GM23248 (cell line): Measurements from ENCODE around the gene ZNF10. TPM values are rescaled to one million over a fixed set of nuclear protein-coding genes. Genes with fewer than 3 reads are reported as not detected.
A peak's percentile ranks its signal among the peaks of the same experiment; 100 is the strongest.

Source experiments
- DNase-seq: peaks from one replicate; pipeline ENCODE4 v3.0.0-alpha.2; 2015
- H2AFZ ChIP-seq: fragments of 200-600 bp; sonication (generic); 2 replicates; pipeline ENCODE4 v1.6.1; 2016; ENCODE audit warnings: antibody characterized with exemption
- H3F3A ChIP-seq: fragments of 200-600 bp; sonication (generic); 2 replicates; pipeline ENCODE4 v1.6.1; 2016; ENCODE audit warnings: mild to moderate bottlenecking, antibody characterized with exemption, mixed run types; ENCODE audit not compliant: insufficient read depth
- H3K27ac ChIP-seq: fragments of 200-600 bp; sonication (generic); 2 replicates; pipeline ENCODE4 v1.5.1; 2016; ENCODE audit warnings: mild to moderate bottlenecking
- H3K27me3 ChIP-seq: fragments of 200-600 bp; sonication (generic); replicated peaks from 2 replicates; pipeline ENCODE4 v1.6.1; 2016; ENCODE audit warnings: mild to moderate bottlenecking; ENCODE audit not compliant: insufficient read depth
- H3K36me3 ChIP-seq: fragments of 200-600 bp; sonication (generic); 2 replicates; pipeline ENCODE4 v1.6.1; 2016; ENCODE audit warnings: low read depth, mild to moderate bottlenecking
- H3K4me1 ChIP-seq: fragments of 200-600 bp; sonication (generic); 2 replicates; pipeline ENCODE4 v1.6.1; 2016; ENCODE audit warnings: mild to moderate bottlenecking; ENCODE audit not compliant: insufficient read depth
- H3K4me2 ChIP-seq: fragments of 200-600 bp; sonication (generic); one replicate; pipeline ENCODE4 v1.6.1; 2016; ENCODE audit warnings: mild to moderate bottlenecking; ENCODE audit not compliant: unreplicated experiment
- H3K4me3 ChIP-seq: fragments of 200-600 bp; sonication (generic); 2 replicates; pipeline ENCODE4 v1.5.1; 2016; ENCODE audit warnings: mild to moderate bottlenecking
- H3K79me2 ChIP-seq: fragments of 200-600 bp; sonication (generic); 2 replicates; pipeline ENCODE4 v1.6.1; 2016; ENCODE audit warnings: mild to moderate bottlenecking; ENCODE audit not compliant: insufficient read depth
- H3K9ac ChIP-seq: fragments of 200-600 bp; sonication (generic); 2 replicates; pipeline ENCODE4 v1.6.1; 2016; ENCODE audit warnings: mild to moderate bottlenecking
- H3K9me2 ChIP-seq: fragments of 200-600 bp; sonication (generic); 2 replicates; pipeline ENCODE4 v1.6.1; 2016; ENCODE audit warnings: mixed run types, mild to moderate bottlenecking, moderate library complexity; ENCODE audit not compliant: insufficient read depth
- H3K9me3 ChIP-seq: fragments of 200-600 bp; sonication (generic); one replicate; pipeline ENCODE4 v1.6.1; 2017; ENCODE audit warnings: low read depth
- H4K20me1 ChIP-seq: fragments of 200-600 bp; sonication (generic); 2 replicates; pipeline ENCODE4 v1.6.0; 2016; ENCODE audit not compliant: insufficient read depth
- EZH2 ChIP-seq: fragments of 200-600 bp; sonication (generic); IDR thresholded peaks from 2 replicates; pipeline ENCODE4 v1.6.1; 2018; ENCODE audit warnings: antibody characterized with exemption, mild to moderate bottlenecking; ENCODE audit not compliant: insufficient read depth, poor library complexity, severe bottlenecking
- EZH2phosphoT487 ChIP-seq: fragments of 200-600 bp; sonication (generic); IDR thresholded peaks from 2 replicates; pipeline ENCODE4 v1.6.1; 2018; ENCODE audit warnings: antibody characterized with exemption, moderate library complexity, mild to moderate bottlenecking, low read depth; ENCODE audit not compliant: insufficient read depth
- WGBS, 2 experiments: methylation state at CpG; one replicate each; pipeline ENCODE4 v1.1.6; 2015 to 2017; ENCODE audit warnings: low lambda C conversion rate in 2 of 2, low coverage in 1 of 2; ENCODE audit errors: missing lambda C conversion rate in 2 of 2; 5-methylcytosine and 5-hydroxymethylcytosine counted together
- in situ Hi-C: fragments of 300-500 bp; cut with MboI; formaldehyde crosslinking; loops from 2 replicates; pipeline ENCODE4 v1.15.0; 2020
- polyA plus RNA-seq: library from polyadenylated mRNA; unstranded; fragments of >200 nt; fragmentation: Nextera tagmentation; extraction: Ambion mirVana; gene quantifications from 2 replicates; pipeline ENCODE4 v1.2.1, GENCODE V29; 2016
- total RNA-seq: library from RNA; depleted of rRNA; stranded (reverse); fragments of >200 nt; shearing (Covaris generic); gene quantifications from 2 replicates; pipeline ENCODE4 v1.2.3, GENCODE V29; 2014

The ZNF10 gene
- total and polyA plus RNA-seq, 2 experiments from 2014 or later = 3.6 to 5.9 TPM

GRCh38 chr12:133180669-133181068, 50.2 kb downstream of the ZNF10 start:
- Histone ChIP-seq H3K4me2 (peak overlapping the region; percentile 82), H2AFZ (peak overlapping the region; percentile 99; the same call in 1 of the 2 replicates), H3K9me2 (no peaks in the 10 kb centered on the region), H3K9me3 (no peaks in the 10 kb centered on the region), H3K27ac (no peak overlapping the region), H3K4me3 (no peak overlapping the region), H3K79me2 (peaks cover 39% of the 10 kb centered on the region), H3K36me3 (0 out of 2 replicates have a peak, but pooled peaks cover 12% of the 10 kb centered on the region), H3F3A (no peaks in the 10 kb centered on the region), H3K4me1 (peaks cover 5% of the 10 kb centered on the region), H3K9ac (no peak overlapping the region), H3K27me3 (no peaks in the 10 kb centered on the region), H4K20me1 (no peaks in the 10 kb centered on the region)
- no peak for TF ChIP-seq EZH2phosphoT487
- no peak for TF ChIP-seq EZH2
- in situ Hi-C loops = no loop called here
- 95 to 98% methylated on average over 8 of the region's 8 CpGs for whole genome bisulfite sequencing, 2 experiments
- no peak for DNase-seq

GRCh38 chr12:133181238-133181959, 51.0 kb downstream of the ZNF10 start, which contains the start of gene ZNF268:
Gene ZNF268 (plus strand): TSS chr12:133181495. CDS start chr12:133181998, 503 bp downstream.
- TF ChIP-seq EZH2phosphoT487 (no peak), EZH2 (no peak)
- peak within 1 kb of the TSS; percentile 64 for H3K27ac ChIP-seq
- in situ Hi-C loops = no loop called here

GRCh38 chr12:133190176-133190575, 59.7 kb downstream of the ZNF10 start:
- H3K27me3 ChIP-seq = no peaks in the 10 kb centered on the region
- H3K4me3 ChIP-seq = no peak overlapping the region
- H3K9ac ChIP-seq = no peak overlapping the region
- no peak overlapping the region for H3K4me2 ChIP-seq
- no peaks in the 10 kb centered on the region for H3K4me1 ChIP-seq
- H3K9me2 ChIP-seq = no peaks in the 10 kb centered on the region
- TF ChIP-seq EZH2phosphoT487 = no peak
- TF ChIP-seq EZH2 = no peak
- H4K20me1 ChIP-seq = no peaks in the 10 kb centered on the region
- no peak for DNase-seq
- no peak overlapping the region for H2AFZ ChIP-seq
- H3K27ac ChIP-seq = no peak overlapping the region
- 96 to 100% methylated on average over 2 of the region's 2 CpGs for WGBS, 2 experiments
- H3K79me2 ChIP-seq = peaks cover 24% of the 10 kb centered on the region; the same call in 1 of the 2 replicates
- no peaks in the 10 kb centered on the region for H3F3A ChIP-seq
- H3K36me3 ChIP-seq = peaks cover 94% of the 10 kb centered on the region
- in situ Hi-C loops = no loop called here
- peaks cover 6% of the 10 kb centered on the region for H3K9me3 ChIP-seq

More at GRCh38 chr12:133181238-133181959, 51.0 kb downstream of the ZNF10 start, which contains the start of gene ZNF268:
- Histone ChIP-seq H3K36me3 (peaks cover 19% of the 10 kb centered on the region; the same call in 1 of the 2 replicates), H3K4me2 (peak within 1 kb of the TSS; percentile 82), H3K9ac (peak within 1 kb of the TSS; percentile 94), H3F3A (no peaks in the 10 kb centered on the region), H3K27me3 (no peaks in the 10 kb centered on the region), H4K20me1 (no peaks in the 10 kb centered on the region), H3K9me2 (no peaks in the 10 kb centered on the region), H3K4me1 (peaks cover 5% of the 10 kb centered on the region), H3K79me2 (peaks cover 47% of the 10 kb centered on the region), H2AFZ (peak within 1 kb of the TSS; percentile 99), H3K4me3 (peak within 1 kb of the TSS; percentile 98), H3K9me3 (no peaks in the 10 kb centered on the region)
- peak; percentile 96 for DNase-seq
- 1% methylated on average over 40 of the region's 40 CpGs for WGBS, 2 experiments

GRCh38 chr12:133192847-133193246, 62.4 kb downstream of the ZNF10 start:
- H3K27me3 ChIP-seq = no peaks in the 10 kb centered on the region

More at GRCh38 chr12:133192847-133193246, 62.4 kb downstream of the ZNF10 start:
- Histone ChIP-seq H3K9ac (no peak overlapping the region), H3K36me3 (peaks cover 83% of the 10 kb centered on the region), H3K27ac (no peak overlapping the region), H2AFZ (no peak overlapping the region), H3K9me3 (peaks cover 6% of the 10 kb centered on the region), H3K4me2 (no peak overlapping the region), H3K79me2 (peaks cover 9% of the 10 kb centered on the region; the same call in 1 of the 2 replicates), H3K4me1 (no peaks in the 10 kb centered on the region), H3K9me2 (no peaks in the 10 kb centered on the region), H4K20me1 (no peaks in the 10 kb centered on the region), H3F3A (no peaks in the 10 kb centered on the region), H3K4me3 (no peak overlapping the region)
- 95 to 98% methylated on average over 5 of the region's 5 CpGs for WGBS, 2 experiments
- in situ Hi-C loops = no loop called here
- no peak for DNase-seq
- TF ChIP-seq EZH2 = no peak
- no peak for TF ChIP-seq EZH2phosphoT487
